ENCODE measurements around the gene SHPK.

DNA sequence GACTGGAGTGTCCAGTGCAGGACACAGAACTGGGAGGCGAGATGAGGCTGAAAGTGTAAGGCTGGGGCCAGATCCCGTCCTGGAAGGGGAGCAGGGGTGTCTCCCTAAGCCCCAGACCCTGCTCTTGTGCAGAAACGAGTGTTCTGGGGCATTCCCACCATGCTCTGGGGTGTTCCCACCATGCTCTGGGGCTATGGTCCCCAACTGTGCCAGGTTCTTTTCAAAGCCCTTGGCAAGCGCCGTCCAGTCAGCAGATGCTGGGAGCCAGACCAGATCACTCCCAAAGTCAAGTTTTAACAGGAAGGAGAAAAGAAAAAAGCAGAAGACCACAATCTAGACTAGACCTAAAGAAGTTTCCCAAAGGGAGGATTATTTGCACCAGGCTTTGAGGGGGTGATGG is 29.8 kb upstream of the SHPK start:
- TF ChIP-seq CTCF (conservative IDR thresholded peaks at IDR 0.05; ENCODE audit: low read depth, low read length) (no peak), POLR2A (IDR thresholded peaks at IDR 0.05; ENCODE audit: low read depth, low read length) (no peak), CEBPB (IDR thresholded peaks at IDR 0.05; ENCODE audit: low read depth, low read length) (no peak), RCOR1 (IDR thresholded peaks at IDR 0.05; ENCODE audit: insufficient replicate concordance, low read length) (no peak)
